IMR-90 (cell line): ENCODE data around the gene ANKRD13D. TPM values are rescaled to one million over a fixed set of nuclear protein-coding genes. Genes with fewer than 3 reads are reported as not detected.
A peak's percentile ranks its signal among the peaks of the same experiment; 100 is the strongest.

ENCODE experiments used
- ATAC-seq: fragments of 200-7000 bp; cut with Tn5 transposase; 2 replicates; pipeline ENCODE4 v1.9.1; 2020; ENCODE audit warnings: low read depth, mild to moderate bottlenecking, moderate library complexity
- BruUV-seq: library from RNA; stranded (reverse); fragments of 400-500 nt; replicated peaks from 2 replicates; lab custom pipeline; 2021; lab: Mats Ljungman, UMichigan
- CTCF ChIA-PET: fragments of 300-600 bp; formaldehyde crosslinking; extraction: SDS; loops from one replicate; lab custom pipeline; 2021; ENCODE audit warnings: antibody characterized with exemption; lab: Yijun Ruan, JAX
- POLR2A ChIA-PET: fragments of 300-600 bp; sonication (Branson Sonifier 250); formaldehyde crosslinking; loops from one replicate; lab custom pipeline; 2022; ENCODE audit warnings: antibody characterized with exemption; ENCODE audit not compliant: unreplicated experiment; lab: Charles Lee
- DNase-seq: peaks from one replicate; pipeline ENCODE4 v3.0.0; 2013
- H2AFZ ChIP-seq: replicated peaks from 2 replicates; pipeline ENCODE3; 2013; ENCODE audit warnings: low read length, mild to moderate bottlenecking; ENCODE audit not compliant: poor library complexity
- H2AK5ac ChIP-seq: 2 replicates; pipeline ENCODE4 v1.6.1; 2013; ENCODE audit warnings: low read depth, low read length, inconsistent platforms
- H2AK9ac ChIP-seq: replicated peaks from 2 replicates; pipeline ENCODE3; 2013; ENCODE audit warnings: mild to moderate bottlenecking, low read depth, low read length, moderate library complexity; ENCODE audit not compliant: poor library complexity
- H2BK120ac ChIP-seq: 2 replicates; pipeline ENCODE4 v1.6.1; 2013; ENCODE audit warnings: low read depth, low read length, inconsistent platforms
- H2BK15ac ChIP-seq: 3 replicates; pipeline ENCODE4 v1.6.1; 2013; ENCODE audit warnings: low read depth, low read length, inconsistent platforms
- H2BK20ac ChIP-seq: 2 replicates; pipeline ENCODE4 v1.6.1; 2013; ENCODE audit warnings: low read depth, mild to moderate bottlenecking, inconsistent platforms, low read length, moderate library complexity
- H2BK5ac ChIP-seq: 2 replicates; pipeline ENCODE4 v1.6.1; 2013; ENCODE audit warnings: mild to moderate bottlenecking, low read depth, low read length, inconsistent platforms; ENCODE audit not compliant: poor library complexity, severe bottlenecking
- H3K14ac ChIP-seq: replicated peaks from 2 replicates; pipeline ENCODE4 v1.6.1; 2013; ENCODE audit warnings: low read depth, low read length, inconsistent platforms
- H3K18ac ChIP-seq: 2 replicates; pipeline ENCODE4 v1.6.1; 2013; ENCODE audit warnings: low read depth, low read length, control low read depth
- H3K23ac ChIP-seq: 2 replicates; pipeline ENCODE4 v1.6.1; 2013; ENCODE audit warnings: low read depth, low read length, inconsistent platforms
- H3K27ac ChIP-seq: 2 replicates; pipeline ENCODE4 v1.5.1; 2013; ENCODE audit warnings: mild to moderate bottlenecking, control low read depth, low read length; ENCODE audit not compliant: insufficient read depth
- H3K27me3 ChIP-seq: 2 replicates; pipeline ENCODE4 v1.6.1; 2013; ENCODE audit warnings: low read length; ENCODE audit not compliant: control insufficient read depth, insufficient read depth
- H3K36me3 ChIP-seq: 2 replicates; pipeline ENCODE4 v1.6.1; 2013; ENCODE audit warnings: low read length, mixed read lengths; ENCODE audit not compliant: control insufficient read depth, insufficient read depth
- H3K4ac ChIP-seq: 2 replicates; pipeline ENCODE4 v1.6.1; 2013; ENCODE audit warnings: low read depth, low read length, inconsistent platforms
- H3K4me1 ChIP-seq: 2 replicates; pipeline ENCODE4 v1.6.1; 2013; ENCODE audit warnings: low read length, mixed read lengths; ENCODE audit not compliant: control insufficient read depth, insufficient read depth
- H3K4me2 ChIP-seq: 2 replicates; pipeline ENCODE4 v1.6.1; 2013; ENCODE audit warnings: low read depth, mild to moderate bottlenecking, control low read depth, low read length, moderate library complexity
- H3K4me3 ChIP-seq: 2 replicates; pipeline ENCODE4 v1.5.1; 2013; ENCODE audit warnings: low read depth, mild to moderate bottlenecking, control low read depth, low read length, moderate library complexity; ENCODE audit not compliant: insufficient read depth
- H3K56ac ChIP-seq: 2 replicates; pipeline ENCODE4 v1.6.1; 2013; ENCODE audit warnings: low read length, inconsistent platforms; ENCODE audit not compliant: insufficient read depth; ENCODE audit errors: extremely low read depth
- H3K79me1 ChIP-seq, 2 experiments: 2 replicates each; pipeline ENCODE4 v1.6.1; 2013; ENCODE audit warnings: low read length in 2 of 2, inconsistent platforms in 1 of 2, low read depth in 1 of 2
- H3K9ac ChIP-seq: 2 replicates; pipeline ENCODE4 v1.6.1; 2013; ENCODE audit warnings: low read depth, low read length, control low read depth
- H3K9me1 ChIP-seq: 2 replicates; pipeline ENCODE4 v1.6.1; 2013; ENCODE audit warnings: low read length, inconsistent platforms; ENCODE audit not compliant: insufficient read depth
- H3K9me3 ChIP-seq: 2 replicates; pipeline ENCODE4 v1.6.1; 2013; ENCODE audit warnings: low read length; ENCODE audit not compliant: control insufficient read depth, insufficient read depth
- H4K20me1 ChIP-seq: 2 replicates; pipeline ENCODE4 v1.6.1; 2013; ENCODE audit warnings: low read length, inconsistent platforms; ENCODE audit not compliant: insufficient read depth
- H4K5ac ChIP-seq: 2 replicates; pipeline ENCODE4 v1.6.1; 2013; ENCODE audit warnings: mild to moderate bottlenecking, low read depth, low read length, control low read depth
- H4K8ac ChIP-seq, 2 experiments: 2 replicates each; pipeline ENCODE4 v1.6.1; 2013; ENCODE audit warnings: low read depth in 2 of 2, low read length in 2 of 2, control low read depth in 1 of 2, inconsistent platforms in 1 of 2
- H4K91ac ChIP-seq: 2 replicates; pipeline ENCODE4 v1.6.1; 2013; ENCODE audit warnings: low read depth, low read length, inconsistent platforms; ENCODE audit not compliant: insufficient read depth
- POLR2A ChIP-seq: IDR thresholded peaks from 2 replicates; pipeline ENCODE4 v1.6.1; 2012; ENCODE audit warnings: mild to moderate bottlenecking, low read depth, low read length
- WGBS, 2 experiments: methylation state at CpG; one replicate each; pipeline versions ENCODE4 v1.1.5 to v1.1.7; 2013; ENCODE audit warnings: missing lambda C conversion rate in 2 of 2; ENCODE audit not compliant: insufficient read length in 1 of 2; ENCODE audit errors: extremely low coverage in 2 of 2; 5-methylcytosine and 5-hydroxymethylcytosine counted together
- dilution Hi-C: fragments of 300-500 bp; cut with HindIII; formaldehyde crosslinking; loops from one replicate; pipeline ENCODE4 v1.14.3; 2018; ENCODE audit warnings: low sequenced_read_pairs; ENCODE audit not compliant: unreplicated experiment
- in situ Hi-C: fragments of 300-500 bp; cut with MboI; formaldehyde crosslinking; loops from 3 replicates; pipeline ENCODE4 v1.14.3; 2019; ENCODE audit warnings: low sequenced_read_pairs, inconsistent platforms, mixed read lengths
- intact Hi-C: fragments of 100-400 bp; cut with micrococcal nuclease; formaldehyde crosslinking; loops from 2 replicates; pipeline ENCODE4 v1.10.0; 2022
- polyA plus RNA-seq, 3 experiments: library from polyadenylated mRNA; depleted of rRNA; stranded (reverse); fragments of >200 nt; gene quantifications; 2 replicates each; pipeline ENCODE4 v1.2.3, GENCODE V29; 2012; ENCODE audit warnings: low replicate concordance in 1 of 3
- total RNA-seq: library from RNA; depleted of rRNA; stranded (reverse); fragments of >200 nt; gene quantifications from 2 replicates; pipeline ENCODE4 v1.2.3, GENCODE V29; 2012

Gene ANKRD13D
- total and polyA plus RNA-seq, 2 of the 4 experiments (the other 2 are of a cell fraction) = 7.3 to 38.4 TPM

DNA sequence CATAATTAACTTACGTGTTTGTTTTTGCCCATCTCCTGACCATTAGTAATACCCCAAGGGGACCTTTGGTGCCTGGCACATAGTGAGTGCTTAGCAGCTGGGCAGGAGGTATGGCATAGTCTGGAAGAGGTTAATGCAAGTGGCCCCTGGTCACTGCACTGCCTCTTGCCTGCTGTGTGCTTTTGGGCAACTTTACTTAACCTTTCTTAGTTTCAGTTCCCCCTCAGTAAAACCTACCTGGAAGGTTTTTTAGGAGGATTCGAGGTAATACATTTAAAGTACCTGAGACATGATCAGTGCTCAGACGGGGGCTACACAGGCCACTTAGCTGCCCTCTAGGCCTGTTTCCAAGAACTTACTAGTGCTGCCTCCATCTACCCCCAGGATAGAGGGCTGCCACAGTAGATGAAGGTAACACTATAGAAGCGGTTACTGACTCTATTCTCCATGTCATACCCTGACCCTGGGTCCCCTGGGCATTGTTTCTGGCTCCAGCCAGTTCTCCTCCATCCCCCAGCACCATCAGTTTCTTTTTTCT, 60.9 kb downstream of the ANKRD13D start:
- no peak overlapping the region for H3K23ac ChIP-seq
- WGBS, 2 experiments = no CpG with 5 or more reads among the region's 4 CpGs

More for the DNA sequence above, 60.9 kb downstream of the ANKRD13D start:
- BruUV-seq = no TSS peak
- no peak overlapping the region for H2BK120ac ChIP-seq
- no peak overlapping the region for H3K4ac ChIP-seq
- in situ Hi-C loops (no loop called here), dilution Hi-C loops (no loop called here), intact Hi-C loops (no loop called here)
- peaks cover 6% of the 10 kb centered on the region for H4K20me1 ChIP-seq
- no peak for TF ChIP-seq POLR2A
- H3K27ac ChIP-seq = no peak overlapping the region
- ChIA-PET POLR2A (interaction anchor here (0.5 to 0.6 kb wide), 2 partner anchors 12 to 25 kb away, joined by 4 to 7 read pairs; no protein-coding TSS in a partner anchor), CTCF (interaction anchor here (0.6 to 10.1 kb wide), 3 partner anchors 9 to 29 kb away, joined by 3 to 128 read pairs (median 4); partner anchors contain the start of gene CLCF1)
- H3K79me1 ChIP-seq = peaks cover 0 to 23% of the 10 kb centered on the region in 2 experiments; a peak in 2 of 4 replicates
- peaks cover 3% of the 10 kb centered on the region; the same call in 1 of the 2 replicates for H3K36me3 ChIP-seq
- H3K56ac ChIP-seq = no peak overlapping the region
- H2BK5ac ChIP-seq = no peak overlapping the region
- DNase-seq = no peak
- H3K14ac ChIP-seq = no peak overlapping the region
- H2AK9ac ChIP-seq = no peak overlapping the region
- peak overlapping the region; percentile 17; the same call in 1 of the 2 replicates for H2AK5ac ChIP-seq
- no peak overlapping the region for H4K8ac ChIP-seq
- H2BK20ac ChIP-seq = no peak overlapping the region
- no peak overlapping the region for H2AFZ ChIP-seq
- no peak overlapping the region for H4K5ac ChIP-seq
- no peak overlapping the region for H2BK15ac ChIP-seq
- H3K9me3 ChIP-seq = no peaks in the 10 kb centered on the region
- H3K9ac ChIP-seq = no peak overlapping the region
- peaks cover 17% of the 10 kb centered on the region for H3K4me1 ChIP-seq
- no peak overlapping the region for H3K18ac ChIP-seq
- no peak overlapping the region for H4K91ac ChIP-seq
- H3K9me1 ChIP-seq = peaks cover 7% of the 10 kb centered on the region
- no peak overlapping the region for H3K4me2 ChIP-seq
- H3K27me3 ChIP-seq = no peaks in the 10 kb centered on the region
- no peak overlapping the region for H3K4me3 ChIP-seq
- no peak for ATAC-seq
